Osteocyte (in vitro differentiated cells): ENCODE results near the gene PYCR2. TPM values are rescaled to one million over a fixed set of nuclear protein-coding genes. Genes with fewer than 3 reads are reported as not detected.
A peak's percentile ranks its signal among the peaks of the same experiment; 100 is the strongest.

Experiments
- DNase-seq: peaks from one replicate; pipeline ENCODE4 v3.0.0; 2021; ENCODE audit warnings: mixed read lengths; ENCODE audit not compliant: unreplicated experiment; ENCODE audit errors: extremely low spot score
- H3K27ac Mint-ChIP-seq: one replicate; pipeline ENCODE4 v1.8.0; 2021; ENCODE audit warnings: mild to moderate bottlenecking, mixed read lengths; ENCODE audit not compliant: unreplicated experiment
- H3K27me3 Mint-ChIP-seq: one replicate; pipeline ENCODE4 v1.8.0; 2021; ENCODE audit warnings: mixed read lengths; ENCODE audit not compliant: unreplicated experiment
- H3K36me3 Mint-ChIP-seq: one replicate; pipeline ENCODE4 v1.8.0; 2021; ENCODE audit warnings: mixed read lengths; ENCODE audit not compliant: unreplicated experiment
- H3K4me1 Mint-ChIP-seq: one replicate; pipeline ENCODE4 v1.8.0; 2021; ENCODE audit warnings: mixed read lengths; ENCODE audit not compliant: unreplicated experiment
- H3K4me3 Mint-ChIP-seq: one replicate; pipeline ENCODE4 v1.8.0; 2021; ENCODE audit warnings: mild to moderate bottlenecking, moderate library complexity, mixed read lengths; ENCODE audit not compliant: unreplicated experiment
- H3K9me3 Mint-ChIP-seq: one replicate; pipeline ENCODE4 v1.8.0; 2021; ENCODE audit warnings: mixed read lengths; ENCODE audit not compliant: unreplicated experiment
- CTCF ChIP-seq: fragments of 200-600 bp; sonication (generic); IDR thresholded peaks from 2 replicates; pipeline ENCODE4 v1.5.0; 2021; ENCODE audit warnings: antibody characterized with exemption, mild to moderate bottlenecking, moderate library complexity
- total RNA-seq: library from RNA; stranded (reverse); gene quantifications from 2 replicates; pipeline ENCODE4 v1.2.1, GENCODE V29; 2021

Gene PYCR2
- total RNA-seq, 1 donor from 2014 or later: 60.3 TPM

- no peaks in the 10 kb centered on the region for H3K27me3 Mint-ChIP-seq
- peak overlapping the region; percentile 18 for H3K27ac Mint-ChIP-seq
- no peaks in the 10 kb centered on the region for H3K9me3 Mint-ChIP-seq
- H3K4me1 Mint-ChIP-seq: peaks cover 48% of the 10 kb centered on the region
- no peak for DNase-seq
- no peaks in the 10 kb centered on the region for H3K36me3 Mint-ChIP-seq
- no peak for TF ChIP-seq CTCF
- H3K4me3 Mint-ChIP-seq: no peak overlapping the region
Measured at GRCh38 chr1:225879521-225880221, 44.4 kb downstream of the PYCR2 start.

DNA sequence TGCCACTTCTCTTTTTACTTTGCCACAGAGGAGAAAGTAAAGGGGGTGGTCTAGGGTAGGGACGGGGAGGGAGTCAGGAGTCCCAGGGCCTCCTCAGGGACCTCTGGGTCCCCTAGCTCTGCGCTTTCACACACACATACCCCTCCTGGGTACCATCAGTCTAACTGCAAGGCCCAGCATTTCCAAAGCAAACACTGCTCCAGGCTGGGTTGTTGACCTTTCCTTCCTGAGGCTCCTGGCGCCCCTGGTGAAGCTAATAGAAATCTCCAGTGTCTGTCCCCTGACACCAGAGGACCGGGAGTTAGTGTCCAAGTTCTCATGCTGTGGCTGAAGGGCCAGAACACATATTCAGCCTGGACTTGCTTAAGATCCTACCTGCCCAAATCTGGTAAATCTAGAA lies 45.8 kb downstream of the PYCR2 start:
- Mint-ChIP-seq H3K27ac (peak overlapping the region; percentile 77), H3K36me3 (peaks cover 7% of the 10 kb centered on the region), H3K4me1 (peaks cover 42% of the 10 kb centered on the region), H3K4me3 (no peak overlapping the region), H3K9me3 (no peaks in the 10 kb centered on the region), H3K27me3 (no peaks in the 10 kb centered on the region)
- no peak for TF ChIP-seq CTCF
- DNase-seq: no peak

DNA sequence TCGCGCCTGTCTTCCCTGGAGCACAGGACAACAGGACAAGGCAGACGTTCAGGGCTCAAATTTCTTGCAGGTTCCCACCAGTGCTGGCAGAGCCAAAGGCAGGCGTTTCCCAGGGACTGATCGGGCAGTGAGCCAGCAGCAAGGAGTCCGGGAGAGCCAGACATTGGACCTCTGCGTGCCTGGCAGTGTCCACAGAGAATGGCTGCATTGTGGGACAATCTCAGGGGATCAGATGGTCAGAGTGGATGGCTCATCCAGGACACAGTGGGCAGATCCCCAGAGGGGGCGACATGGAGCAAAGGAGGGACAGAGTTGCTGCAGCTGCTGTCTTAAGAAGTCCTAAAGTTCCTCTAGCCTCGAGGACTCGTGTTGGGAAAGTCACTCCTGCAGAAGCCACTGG lies 46.5 kb downstream of the PYCR2 start:
- no peak for DNase-seq
- H3K4me1 Mint-ChIP-seq: peaks cover 39% of the 10 kb centered on the region
- H3K9me3 Mint-ChIP-seq: no peaks in the 10 kb centered on the region
- H3K4me3 Mint-ChIP-seq: no peak overlapping the region
- H3K27ac Mint-ChIP-seq: peak overlapping the region; percentile 77
- H3K27me3 Mint-ChIP-seq: no peaks in the 10 kb centered on the region
- H3K36me3 Mint-ChIP-seq: peaks cover 11% of the 10 kb centered on the region
- TF ChIP-seq CTCF: peak; percentile 59

DNA sequence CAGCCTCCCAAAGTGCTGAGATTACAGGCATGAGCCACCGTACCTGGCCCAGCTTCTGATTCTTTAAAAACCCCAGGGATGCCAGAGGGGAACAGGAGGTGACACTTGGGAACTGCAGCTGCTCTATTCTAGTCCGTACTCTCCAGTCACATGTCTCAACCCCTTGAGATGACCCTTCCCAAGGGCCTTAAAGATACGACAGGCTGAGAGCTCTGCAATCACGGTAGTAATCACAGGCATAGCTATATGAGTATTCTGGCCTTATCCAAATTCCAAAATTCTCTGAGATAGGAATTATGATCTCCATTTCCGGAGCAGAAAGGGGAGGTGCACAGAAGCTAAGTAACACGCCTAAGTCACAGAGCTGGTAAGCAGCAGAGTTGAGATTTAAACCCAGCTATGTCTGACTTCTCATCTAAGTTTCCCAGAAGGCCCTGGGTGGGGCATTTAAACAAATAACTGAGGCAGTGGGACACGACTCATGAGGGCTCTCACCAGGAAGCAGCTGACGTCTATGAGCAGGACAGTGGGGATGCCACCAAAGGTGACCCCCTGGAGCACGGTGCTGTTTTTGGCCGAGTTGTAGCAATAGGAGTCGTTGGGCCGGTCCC lies 47.0 kb downstream of the PYCR2 start:
- H3K9me3 Mint-ChIP-seq: no peaks in the 10 kb centered on the region
- H3K36me3 Mint-ChIP-seq: peaks cover 11% of the 10 kb centered on the region
- H3K27ac Mint-ChIP-seq: peak overlapping the region; percentile 77
- no peak overlapping the region for H3K4me3 Mint-ChIP-seq
- H3K4me1 Mint-ChIP-seq: peaks cover 40% of the 10 kb centered on the region
- no peak for TF ChIP-seq CTCF
- no peak for DNase-seq
- no peaks in the 10 kb centered on the region for H3K27me3 Mint-ChIP-seq

- Mint-ChIP-seq H3K4me1 (peaks cover 35% of the 10 kb centered on the region), H3K27ac (no peak overlapping the region), H3K36me3 (peaks cover 28% of the 10 kb centered on the region), H3K27me3 (no peaks in the 10 kb centered on the region), H3K9me3 (no peaks in the 10 kb centered on the region), H3K4me3 (no peak overlapping the region)
- no peak for DNase-seq
- TF ChIP-seq CTCF: no peak
Measured at GRCh38 chr1:225875044-225875815, 48.8 kb downstream of the PYCR2 start.
